Smooth muscle cell (in vitro differentiated cells): ENCODE measurements around the gene UTP11. TPM values are rescaled to one million over a fixed set of nuclear protein-coding genes. Genes with fewer than 3 reads are reported as not detected.
A peak's percentile ranks its signal among the peaks of the same experiment; 100 is the strongest.

Source experiments
- DNase-seq: peaks from one replicate; lab custom pipeline; 2025; ENCODE audit not compliant: unreplicated experiment; lab: John Stamatoyannopoulos, UW
- H2AFZ ChIP-seq: fragments of 200-600 bp; sonication (generic); 2 replicates; pipeline ENCODE4 v1.6.0; 2016; ENCODE audit warnings: antibody characterized with exemption, low read depth, mild to moderate bottlenecking
- H3F3A ChIP-seq: fragments of 200-600 bp; sonication (generic); 2 replicates; pipeline ENCODE4 v1.6.0; 2017; ENCODE audit warnings: antibody characterized with exemption, low read depth
- H3K27ac ChIP-seq: fragments of 200-600 bp; sonication (generic); 2 replicates; pipeline ENCODE4 v1.5.1; 2016; ENCODE audit warnings: low read depth, mild to moderate bottlenecking
- H3K27me3 ChIP-seq: fragments of 200-600 bp; sonication (generic); 2 replicates; pipeline ENCODE4 v1.6.1; 2016; ENCODE audit warnings: low read depth, mild to moderate bottlenecking
- H3K36me3 ChIP-seq: fragments of 200-600 bp; sonication (generic); 2 replicates; pipeline ENCODE4 v1.5.1; 2016; ENCODE audit warnings: low read depth
- H3K4me1 ChIP-seq: fragments of 200-600 bp; sonication (generic); 2 replicates; pipeline ENCODE4 v1.5.1; 2016; ENCODE audit warnings: low read depth
- H3K4me2 ChIP-seq: fragments of 200-600 bp; sonication (generic); 2 replicates; pipeline ENCODE4 v1.6.0; 2016; ENCODE audit warnings: mild to moderate bottlenecking
- H3K4me3 ChIP-seq: fragments of 200-600 bp; sonication (generic); 2 replicates; pipeline ENCODE4 v1.5.1; 2016; ENCODE audit warnings: mild to moderate bottlenecking
- H3K79me2 ChIP-seq: fragments of 200-600 bp; sonication (generic); 2 replicates; pipeline ENCODE4 v1.6.0; 2016; ENCODE audit warnings: low read depth, mild to moderate bottlenecking
- H3K9ac ChIP-seq: fragments of 200-600 bp; sonication (generic); 2 replicates; pipeline ENCODE4 v1.6.0; 2016; ENCODE audit warnings: low read depth
- H3K9me3 ChIP-seq: fragments of 200-600 bp; sonication (generic); replicated peaks from 2 replicates; pipeline ENCODE4 v1.5.1; 2016; ENCODE audit warnings: low read depth
- H4K20me1 ChIP-seq: fragments of 200-600 bp; sonication (generic); 2 replicates; pipeline ENCODE4 v1.6.0; 2016; ENCODE audit warnings: low read depth
- CTCF ChIP-seq: fragments of 200-600 bp; sonication (generic); IDR thresholded peaks from 2 replicates; pipeline ENCODE4 v1.5.1; 2017; ENCODE audit warnings: borderline replicate concordance, mild to moderate bottlenecking, antibody characterized with exemption; ENCODE audit not compliant: insufficient read depth, poor library complexity, severe bottlenecking
- WGBS: methylation state at CpG from one replicate; pipeline ENCODE4 v1.1.7; 2016; ENCODE audit warnings: low lambda C conversion rate; 5-methylcytosine and 5-hydroxymethylcytosine counted together
- polyA plus RNA-seq: library from polyadenylated mRNA; unstranded; fragments of >200 nt; fragmentation: Nextera tagmentation; extraction: Ambion mirVana; gene quantifications from 2 replicates; pipeline ENCODE4 v1.2.1, GENCODE V29; 2016
- total RNA-seq: library from RNA; depleted of rRNA; stranded (reverse); fragments of >200 nt; gene quantifications from 2 replicates; pipeline ENCODE4 v1.2.3, GENCODE V29; 2014

UTP11 gene
- total and polyA plus RNA-seq, 2 experiments from 2014 or later: 43.7 to 72.4 TPM

DNA sequence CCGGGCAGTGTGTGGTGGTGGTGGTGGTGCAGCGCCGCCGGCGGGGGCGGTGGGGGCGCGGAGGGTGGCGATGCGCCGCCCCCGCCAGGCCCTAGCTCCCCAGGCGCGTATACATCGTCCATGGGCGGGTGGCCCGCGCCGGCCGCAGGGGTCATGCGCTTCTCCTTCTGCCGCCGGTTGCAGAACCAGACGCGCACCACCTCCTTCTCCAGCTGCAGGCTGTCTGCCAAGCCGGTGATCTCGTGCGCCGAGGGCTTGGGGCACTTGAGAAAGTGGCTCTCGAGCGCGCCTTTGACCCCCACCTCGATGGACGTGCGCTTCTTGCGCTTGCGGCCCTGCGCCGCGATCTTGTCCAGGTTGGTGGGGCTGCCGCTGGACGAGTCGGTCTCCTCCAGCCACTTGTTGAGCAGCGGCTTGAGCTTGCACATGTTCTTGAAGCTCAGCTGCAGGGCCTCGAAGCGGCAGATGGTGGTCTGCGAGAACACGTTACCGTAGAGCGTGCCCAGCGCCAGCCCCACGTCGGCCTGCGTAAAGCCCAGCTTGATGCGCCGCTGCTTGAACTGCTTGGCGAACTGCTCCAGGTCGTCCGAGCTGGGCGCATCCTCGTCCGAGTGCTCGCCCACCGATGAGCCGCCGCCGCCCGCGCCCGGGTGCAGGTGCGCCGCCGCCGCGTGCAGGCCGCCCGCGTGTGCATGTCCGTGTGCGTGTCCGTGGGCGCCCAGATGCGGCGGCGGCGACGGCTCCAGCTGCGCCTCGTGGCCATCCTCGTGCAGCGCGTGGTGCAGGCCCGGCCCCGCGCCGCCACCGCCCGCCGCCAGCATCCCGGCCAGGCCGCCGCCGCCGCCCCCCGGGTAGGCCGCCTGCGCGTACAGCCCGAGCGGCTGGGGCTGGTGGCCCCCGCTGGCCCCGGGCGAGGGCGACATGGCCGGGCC lies 33.1 kb downstream of the UTP11 start:
- no peak for DNase-seq
- no peak for TF ChIP-seq CTCF
- Histone ChIP-seq H3K4me1 (peaks cover 32% of the 10 kb centered on the region), H3K27ac (no peak overlapping the region), H3F3A (no peaks in the 10 kb centered on the region), H3K4me2 (peak overlapping the region; percentile 90), H3K79me2 (no peaks in the 10 kb centered on the region), H2AFZ (no peak overlapping the region), H3K9ac (no peak overlapping the region), H3K9me3 (no peaks in the 10 kb centered on the region), H3K27me3 (peaks cover 64% of the 10 kb centered on the region), H3K4me3 (peak overlapping the region; percentile 8), H3K36me3 (no peaks in the 10 kb centered on the region), H4K20me1 (peaks cover 3% of the 10 kb centered on the region)
- WGBS: 3% methylated on average over 61 of the region's 115 CpGs

DNA sequence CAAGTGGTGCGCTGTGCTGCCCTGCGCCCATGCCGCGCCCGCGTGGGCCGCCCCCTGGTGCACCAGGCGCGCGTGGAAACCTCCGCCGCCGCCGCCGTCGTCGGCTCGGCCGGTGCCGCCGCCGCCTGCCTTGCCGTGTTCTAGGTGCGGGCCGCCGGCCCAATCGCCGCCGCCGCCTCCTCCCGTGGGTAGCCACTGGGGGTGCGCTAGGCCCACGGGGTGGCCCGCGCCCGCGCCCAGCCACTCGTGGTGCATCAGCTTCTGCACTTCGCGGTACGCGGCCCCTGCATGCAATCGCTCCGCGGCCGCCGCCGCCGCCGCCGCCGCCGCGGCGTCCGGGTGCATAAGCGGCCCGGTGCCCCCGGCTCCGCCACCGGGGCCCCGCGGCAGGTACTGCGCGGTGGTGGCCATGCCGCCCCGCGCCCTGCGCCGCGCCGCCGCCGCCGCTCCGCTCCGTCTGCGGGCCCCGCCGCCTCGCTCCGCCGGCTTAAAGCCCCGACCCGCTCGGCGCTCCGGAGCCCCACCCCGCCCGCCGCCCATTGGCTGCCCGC lies 33.9 kb downstream of the UTP11 start, which contains the start of gene POU3F1:
TSS of gene POU3F1 (minus strand) at position 461 of the 551 bp plus-strand sequence. CDS start at position 411, 50 bp downstream.
- H4K20me1 ChIP-seq: peaks cover 3% of the 10 kb centered on the region
- H3K36me3 ChIP-seq: no peaks in the 10 kb centered on the region
- H3K79me2 ChIP-seq: no peaks in the 10 kb centered on the region
- peak within 1 kb of the TSS; percentile 54 for H2AFZ ChIP-seq
- no peaks in the 10 kb centered on the region for H3F3A ChIP-seq
- WGBS: 4% methylated on average over 34 of the region's 92 CpGs
- TF ChIP-seq CTCF: no peak
- no peaks in the 10 kb centered on the region for H3K9me3 ChIP-seq
- no peak for DNase-seq
- no peak within 1 kb of the TSS for H3K27ac ChIP-seq
- peaks cover 62% of the 10 kb centered on the region for H3K27me3 ChIP-seq
- H3K4me1 ChIP-seq: peaks cover 32% of the 10 kb centered on the region
- H3K4me2 ChIP-seq: peak within 1 kb of the TSS; percentile 97
- peak within 1 kb of the TSS; percentile 60 for H3K4me3 ChIP-seq
- H3K9ac ChIP-seq: no peak within 1 kb of the TSS

DNA sequence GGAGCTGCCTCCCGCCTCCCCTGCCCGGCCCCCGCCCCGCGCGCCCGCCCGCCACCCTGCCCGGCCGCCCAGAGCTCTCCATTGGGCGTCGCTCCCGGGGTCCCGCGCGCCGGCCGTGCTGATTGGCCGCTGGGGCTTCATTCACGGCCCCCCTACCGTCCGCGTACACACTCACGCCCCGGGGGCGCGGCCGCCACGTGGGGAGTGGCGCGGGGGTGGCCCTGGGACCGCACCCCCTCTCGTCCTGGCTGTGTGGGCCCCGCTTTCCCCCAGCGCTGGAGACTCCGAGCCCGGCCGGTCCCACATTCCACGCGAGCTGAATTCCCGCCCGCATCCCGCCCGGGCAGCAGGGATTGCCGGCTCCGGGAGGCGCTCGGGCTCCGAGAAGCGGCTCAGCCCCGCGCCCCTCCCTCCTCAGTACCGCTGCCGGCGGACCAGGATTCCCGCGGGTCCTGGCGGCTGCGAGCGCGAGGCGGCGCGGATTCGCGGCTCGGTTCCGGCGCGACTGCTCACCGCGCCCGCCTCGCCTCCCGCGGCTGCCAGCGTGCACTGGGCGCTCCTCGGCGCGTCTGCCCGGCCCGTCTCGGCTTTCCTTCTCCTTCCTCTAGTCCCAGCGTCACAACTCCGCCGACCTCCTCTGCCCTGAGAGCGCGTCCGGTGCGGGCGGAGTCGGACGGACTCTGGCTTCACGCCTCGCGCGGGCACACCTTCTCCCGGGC lies 34.5 kb downstream of the UTP11 start:
- no peaks in the 10 kb centered on the region for H3K9me3 ChIP-seq
- H3K79me2 ChIP-seq: no peaks in the 10 kb centered on the region
- DNase-seq: peak; percentile 79
- H3F3A ChIP-seq: no peaks in the 10 kb centered on the region
- no peaks in the 10 kb centered on the region for H3K36me3 ChIP-seq
- no peak overlapping the region for H3K27ac ChIP-seq
- H4K20me1 ChIP-seq: peaks cover 3% of the 10 kb centered on the region
- peak overlapping the region; percentile 97 for H3K4me2 ChIP-seq
- 1% methylated on average over 59 of the region's 99 CpGs for WGBS
- H3K27me3 ChIP-seq: peaks cover 57% of the 10 kb centered on the region
- H2AFZ ChIP-seq: peak overlapping the region; percentile 54
- no peak overlapping the region for H3K9ac ChIP-seq
- peaks cover 32% of the 10 kb centered on the region for H3K4me1 ChIP-seq
- TF ChIP-seq CTCF: no peak
- peak overlapping the region; percentile 60 for H3K4me3 ChIP-seq
